ENCODE data around the gene CCDC33. TPM values are rescaled to one million over a fixed set of nuclear protein-coding genes. Genes with fewer than 3 reads are reported as not detected.

Gene CCDC33
- total and polyA plus RNA-seq, 5 donors from 2014 or later: not detected

DNA sequence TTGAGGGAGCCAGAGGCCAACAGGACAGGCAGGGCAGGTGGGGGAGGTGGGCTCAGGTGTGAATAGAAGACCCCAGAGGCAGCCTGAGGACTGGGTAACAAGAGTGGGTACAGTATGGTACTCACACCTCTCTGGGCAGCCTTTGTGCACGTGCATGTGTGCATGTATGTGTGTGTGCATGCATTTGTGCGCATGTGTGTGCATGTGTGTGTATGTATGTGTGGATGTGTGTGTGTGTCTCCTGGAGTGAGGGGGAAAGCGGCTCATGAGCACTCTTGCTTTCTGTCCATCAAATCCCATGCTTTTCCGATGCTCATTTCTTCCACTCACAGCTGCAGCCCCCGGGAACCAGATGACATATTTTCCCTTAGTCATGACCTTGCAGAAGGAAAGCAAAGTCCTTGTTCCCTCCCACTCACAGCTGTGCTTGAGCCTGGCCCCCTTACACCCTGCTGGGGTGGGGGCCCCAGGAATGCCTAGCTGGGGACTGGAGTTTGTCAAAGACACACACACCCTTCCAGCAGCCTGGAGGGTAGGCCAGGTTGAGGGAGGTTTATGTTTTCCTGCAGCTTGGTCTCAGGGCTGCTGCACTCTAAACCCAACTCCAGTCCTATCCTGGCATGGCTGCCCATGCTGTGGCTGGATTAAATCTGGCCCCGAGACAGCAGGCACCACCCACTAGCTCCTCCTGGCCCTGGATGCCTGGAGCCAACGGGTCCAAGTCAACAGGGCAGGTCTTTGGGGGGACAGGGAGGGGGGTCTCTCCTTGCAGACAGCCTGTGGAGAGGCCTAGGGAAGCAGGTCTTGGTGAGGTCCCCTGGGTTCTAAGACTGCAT lies 22.5 kb downstream of the CCDC33 start:
- no peak overlapping the region for H3K27ac ChIP-seq (ENCODE audit: insufficient read depth, low read length, poor library complexity, severe bottlenecking)
- peaks cover 4% of the 10 kb centered on the region for H3K27me3 Mint-ChIP-seq
- H3K27ac Mint-ChIP-seq: no peak overlapping the region
- H3K4me1 Mint-ChIP-seq: no peaks in the 10 kb centered on the region
- ATAC-seq (ENCODE audit: low read depth in 2 of 2) (no peak), DNase-seq (no peak)
- no peaks in the 10 kb centered on the region for H3K4me1 ChIP-seq (ENCODE audit: control insufficient read depth, insufficient read depth, low read length, poor library complexity, severe bottlenecking)
- H3K27me3 ChIP-seq (ENCODE audit: control insufficient read depth, insufficient read depth, low read length): peaks cover under 1% of the 10 kb centered on the region
- H3K36me3 ChIP-seq (ENCODE audit: control insufficient read depth, insufficient read depth, low read length): no peaks in the 10 kb centered on the region
- no peak overlapping the region for H3K4me3 ChIP-seq (ENCODE audit: low read depth, low read length)
- H3K36me3 Mint-ChIP-seq: no peaks in the 10 kb centered on the region
- H3K9me3 ChIP-seq (ENCODE audit: control insufficient read depth in 2 of 2, low read length in 2 of 2): no peaks in the 10 kb centered on the region
- H3K9me3 Mint-ChIP-seq: peaks cover 0 to 2% (median 0%) of the 10 kb centered on the region in 7 donors
- H3K4me3 Mint-ChIP-seq: no peak overlapping the region

DNA sequence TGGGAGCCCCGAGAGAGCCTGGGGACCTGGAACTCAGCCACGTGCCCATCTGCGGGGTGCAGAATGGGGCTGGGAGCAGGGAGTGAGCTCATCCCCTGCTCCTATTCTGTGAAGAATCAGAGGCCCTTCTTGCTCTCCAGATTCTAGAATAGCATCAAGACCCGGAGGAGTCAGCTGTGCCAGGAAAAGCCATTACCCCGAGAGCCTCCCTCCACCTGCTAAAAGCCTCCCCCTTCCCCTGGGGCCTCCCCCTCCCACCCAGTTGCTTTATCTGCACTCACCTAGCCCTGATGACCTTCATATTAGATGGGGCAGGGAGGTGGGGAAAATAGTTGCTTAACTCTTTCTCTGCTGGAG lies 23.1 kb downstream of the CCDC33 start:
- Histone ChIP-seq H3K4me3 (ENCODE audit: low read depth, low read length) (no peak overlapping the region), H3K4me1 (ENCODE audit: control insufficient read depth, insufficient read depth, low read length, poor library complexity, severe bottlenecking) (no peaks in the 10 kb centered on the region), H3K36me3 (ENCODE audit: control insufficient read depth, insufficient read depth, low read length) (no peaks in the 10 kb centered on the region), H3K27ac (ENCODE audit: insufficient read depth, low read length, poor library complexity, severe bottlenecking) (no peak overlapping the region), H3K9me3 (ENCODE audit: control insufficient read depth in 2 of 2, low read length in 2 of 2) (no peaks in the 10 kb centered on the region), H3K27me3 (ENCODE audit: control insufficient read depth, insufficient read depth, low read length) (peaks cover 2% of the 10 kb centered on the region)
- ATAC-seq (ENCODE audit: low read depth in 2 of 2) (no peak), DNase-seq (no peak)
- peaks cover 0 to 3% (median 0%) of the 10 kb centered on the region in 7 donors for H3K9me3 Mint-ChIP-seq
- H3K4me3 Mint-ChIP-seq: no peak overlapping the region
- peaks cover 4% of the 10 kb centered on the region for H3K27me3 Mint-ChIP-seq
- H3K27ac Mint-ChIP-seq: no peak overlapping the region
- H3K36me3 Mint-ChIP-seq: no peaks in the 10 kb centered on the region
- H3K4me1 Mint-ChIP-seq: no peaks in the 10 kb centered on the region

DNA sequence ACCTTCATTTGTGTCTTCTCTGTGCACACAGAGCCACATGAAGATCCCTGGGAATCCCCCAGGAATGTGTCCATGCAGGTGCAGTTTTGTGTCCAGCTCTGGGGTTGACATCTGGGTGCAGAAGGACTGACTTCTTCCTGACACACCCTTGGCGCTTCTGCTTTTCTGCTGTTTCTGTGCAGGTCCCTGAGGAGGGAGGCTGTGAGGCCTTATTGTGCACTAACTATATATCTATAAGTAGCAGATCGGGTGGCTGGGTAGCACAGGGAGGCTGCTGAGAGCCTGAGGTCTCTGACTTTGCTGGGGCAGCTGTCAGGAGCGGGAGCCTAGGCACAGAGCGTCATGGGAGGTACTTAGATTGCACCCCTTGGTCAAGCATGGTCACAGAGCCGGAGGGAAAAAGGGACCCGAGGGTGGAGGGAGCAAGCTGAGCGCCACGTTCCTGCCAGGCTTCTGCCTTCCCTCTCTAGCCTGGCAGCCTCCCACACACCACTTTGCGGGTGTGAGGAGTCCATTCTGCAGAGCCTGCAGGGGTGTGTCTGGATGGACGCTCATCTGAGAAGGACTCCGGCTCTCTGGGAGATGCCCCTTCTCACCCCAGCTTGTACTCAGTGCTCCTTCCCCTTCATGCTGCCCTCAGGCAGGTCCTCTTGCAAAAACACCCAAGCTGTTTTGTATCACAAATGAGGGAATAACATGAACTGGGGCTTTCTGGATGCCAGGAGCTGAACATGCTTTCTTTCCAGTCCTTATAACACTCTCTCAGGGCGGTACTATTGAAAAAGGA lies 23.9 kb downstream of the CCDC33 start:
- no peaks in the 10 kb centered on the region for H3K36me3 ChIP-seq (ENCODE audit: control insufficient read depth, insufficient read depth, low read length)
- H3K9me3 ChIP-seq (ENCODE audit: control insufficient read depth in 2 of 2, low read length in 2 of 2): no peaks in the 10 kb centered on the region
- DNase-seq: no peak
- Mint-ChIP-seq H3K36me3 (no peaks in the 10 kb centered on the region), H3K27ac (no peak overlapping the region), H3K9me3 (peaks cover 0 to 3% (median 0%) of the 10 kb centered on the region in 7 donors), H3K4me1 (no peaks in the 10 kb centered on the region), H3K4me3 (no peak overlapping the region), H3K27me3 (peaks cover 4% of the 10 kb centered on the region)
- no peak overlapping the region for H3K4me3 ChIP-seq (ENCODE audit: low read depth, low read length)
- no peak for ATAC-seq (ENCODE audit: low read depth in 2 of 2)
- no peak overlapping the region for H3K27ac ChIP-seq (ENCODE audit: insufficient read depth, low read length, poor library complexity, severe bottlenecking)
- H3K4me1 ChIP-seq (ENCODE audit: control insufficient read depth, insufficient read depth, low read length, poor library complexity, severe bottlenecking): no peaks in the 10 kb centered on the region
- H3K27me3 ChIP-seq (ENCODE audit: control insufficient read depth, insufficient read depth, low read length): peaks cover 2% of the 10 kb centered on the region

DNA sequence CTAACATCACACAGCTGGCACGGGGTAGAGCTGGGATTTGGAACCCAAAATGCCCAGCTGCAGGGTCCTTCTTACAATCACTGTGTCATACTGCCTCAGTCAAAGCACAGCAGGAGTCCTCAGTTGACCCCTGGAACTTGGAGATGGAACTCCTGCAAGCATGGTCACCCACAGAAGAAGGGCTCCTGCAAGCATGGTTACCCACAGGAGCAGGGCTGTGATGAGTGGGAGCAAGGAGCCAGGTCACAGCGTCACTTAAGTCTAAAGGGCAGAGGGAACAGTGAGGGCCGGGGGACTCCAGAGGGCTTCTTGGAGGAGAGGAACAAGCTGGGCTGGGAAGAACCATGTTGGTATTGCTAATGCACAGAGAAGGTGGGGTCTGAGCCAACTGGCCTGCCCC lies 24.9 kb downstream of the CCDC33 start:
- Mint-ChIP-seq H3K4me1 (no peaks in the 10 kb centered on the region), H3K27me3 (peaks cover 10% of the 10 kb centered on the region), H3K4me3 (no peak overlapping the region), H3K36me3 (no peaks in the 10 kb centered on the region), H3K27ac (no peak overlapping the region), H3K9me3 (peaks cover 0 to 3% (median 1%) of the 10 kb centered on the region in 7 donors)
- no peak overlapping the region for H3K27ac ChIP-seq (ENCODE audit: insufficient read depth, low read length, poor library complexity, severe bottlenecking)
- H3K36me3 ChIP-seq (ENCODE audit: control insufficient read depth, insufficient read depth, low read length): no peaks in the 10 kb centered on the region
- no peaks in the 10 kb centered on the region for H3K4me1 ChIP-seq (ENCODE audit: control insufficient read depth, insufficient read depth, low read length, poor library complexity, severe bottlenecking)
- DNase-seq: no peak
- ATAC-seq (ENCODE audit: low read depth in 2 of 2): no peak
- H3K9me3 ChIP-seq (ENCODE audit: control insufficient read depth in 2 of 2, low read length in 2 of 2): no peaks in the 10 kb centered on the region
- H3K27me3 ChIP-seq (ENCODE audit: control insufficient read depth, insufficient read depth, low read length): peaks cover 2% of the 10 kb centered on the region
- H3K4me3 ChIP-seq (ENCODE audit: low read depth, low read length): no peak overlapping the region

DNA sequence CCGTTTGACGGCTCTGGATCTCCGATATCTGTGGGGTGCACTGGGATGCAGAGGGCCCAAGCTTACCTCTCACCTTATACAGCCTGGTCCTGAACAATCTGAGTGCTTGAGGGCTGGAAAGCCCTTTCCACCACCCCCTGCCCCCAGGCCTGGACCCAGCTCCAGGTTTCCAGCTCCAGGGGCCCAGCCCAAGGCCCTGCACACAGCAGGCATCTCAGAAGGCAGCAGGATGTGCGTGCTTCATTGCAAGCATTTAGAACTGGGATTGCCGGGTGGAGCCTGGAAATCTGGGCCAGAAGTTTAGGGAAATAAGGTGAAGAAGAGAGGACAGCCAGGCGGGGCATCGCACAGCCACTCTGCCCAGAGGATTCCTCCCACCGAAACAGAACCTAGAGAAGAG lies 25.6 kb downstream of the CCDC33 start:
- H3K36me3 ChIP-seq (ENCODE audit: control insufficient read depth, insufficient read depth, low read length): no peaks in the 10 kb centered on the region

GRCh38 chr15:74262151-74262550 lies 26.0 kb downstream of the CCDC33 start:
- H3K4me3 Mint-ChIP-seq: no peak overlapping the region
- DNase-seq: no peak
- no peak overlapping the region for H3K27ac ChIP-seq (ENCODE audit: insufficient read depth, low read length, poor library complexity, severe bottlenecking)
- H3K27me3 ChIP-seq (ENCODE audit: control insufficient read depth, insufficient read depth, low read length): peaks cover 4% of the 10 kb centered on the region
- H3K9me3 ChIP-seq (ENCODE audit: control insufficient read depth in 2 of 2, low read length in 2 of 2): no peaks in the 10 kb centered on the region
- no peak overlapping the region for H3K27ac Mint-ChIP-seq
- peaks cover 10% of the 10 kb centered on the region for H3K27me3 Mint-ChIP-seq
- ATAC-seq (ENCODE audit: low read depth in 2 of 2): no peak
- H3K36me3 ChIP-seq (ENCODE audit: control insufficient read depth, insufficient read depth, low read length): no peaks in the 10 kb centered on the region
- H3K36me3 Mint-ChIP-seq: no peaks in the 10 kb centered on the region
- no peaks in the 10 kb centered on the region for H3K4me1 ChIP-seq (ENCODE audit: control insufficient read depth, insufficient read depth, low read length, poor library complexity, severe bottlenecking)
- H3K9me3 Mint-ChIP-seq: peaks cover 0 to 3% (median 1%) of the 10 kb centered on the region in 7 donors
- H3K4me3 ChIP-seq (ENCODE audit: low read depth, low read length): no peak overlapping the region
- H3K4me1 Mint-ChIP-seq: no peaks in the 10 kb centered on the region

More for the DNA sequence above, 25.6 kb downstream of the CCDC33 start:
- ATAC-seq (ENCODE audit: low read depth in 2 of 2): no peak
- no peaks in the 10 kb centered on the region for H3K4me1 Mint-ChIP-seq
- peaks cover 0 to 3% (median 1%) of the 10 kb centered on the region in 7 donors for H3K9me3 Mint-ChIP-seq
- H3K27me3 Mint-ChIP-seq: peaks cover 10% of the 10 kb centered on the region
- no peak overlapping the region for H3K27ac Mint-ChIP-seq
- H3K4me3 Mint-ChIP-seq: no peak overlapping the region
- DNase-seq: no peak
- H3K4me1 ChIP-seq (ENCODE audit: control insufficient read depth, insufficient read depth, low read length, poor library complexity, severe bottlenecking): no peaks in the 10 kb centered on the region
- no peak overlapping the region for H3K27ac ChIP-seq (ENCODE audit: insufficient read depth, low read length, poor library complexity, severe bottlenecking)
- H3K36me3 Mint-ChIP-seq: no peaks in the 10 kb centered on the region
- H3K4me3 ChIP-seq (ENCODE audit: low read depth, low read length): no peak overlapping the region
- H3K27me3 ChIP-seq (ENCODE audit: control insufficient read depth, insufficient read depth, low read length): peaks cover 4% of the 10 kb centered on the region
- no peaks in the 10 kb centered on the region for H3K9me3 ChIP-seq (ENCODE audit: control insufficient read depth in 2 of 2, low read length in 2 of 2)

DNA sequence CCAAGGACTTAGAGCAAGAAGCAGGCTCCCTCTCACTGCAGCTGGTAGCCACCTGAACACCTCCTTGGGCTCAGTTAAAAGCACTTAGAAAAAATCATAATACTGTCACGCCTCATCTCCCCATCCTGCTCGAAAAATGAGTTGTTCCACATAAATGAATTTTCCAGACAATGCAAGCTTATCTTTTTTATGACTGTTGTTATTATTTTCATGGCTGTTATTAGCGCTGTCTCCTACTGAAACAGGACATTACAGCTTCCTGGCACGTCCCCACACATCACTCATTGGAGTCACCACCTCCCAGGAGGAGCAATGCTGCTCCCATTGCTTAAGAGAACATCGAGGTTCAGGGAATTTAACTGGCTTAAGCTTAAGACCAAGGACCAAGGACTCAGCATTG lies 26.5 kb downstream of the CCDC33 start:
- DNase-seq (no peak), ATAC-seq (ENCODE audit: low read depth in 2 of 2) (no peak)
- Histone ChIP-seq H3K36me3 (ENCODE audit: control insufficient read depth, insufficient read depth, low read length) (no peaks in the 10 kb centered on the region), H3K9me3 (ENCODE audit: control insufficient read depth in 2 of 2, low read length in 2 of 2) (no peaks in the 10 kb centered on the region), H3K4me3 (ENCODE audit: low read depth, low read length) (no peak overlapping the region), H3K27ac (ENCODE audit: insufficient read depth, low read length, poor library complexity, severe bottlenecking) (no peak overlapping the region), H3K27me3 (ENCODE audit: control insufficient read depth, insufficient read depth, low read length) (peaks cover 4% of the 10 kb centered on the region), H3K4me1 (ENCODE audit: control insufficient read depth, insufficient read depth, low read length, poor library complexity, severe bottlenecking) (no peaks in the 10 kb centered on the region)
- H3K27ac Mint-ChIP-seq: no peak overlapping the region
- no peak overlapping the region for H3K4me3 Mint-ChIP-seq
- H3K4me1 Mint-ChIP-seq: no peaks in the 10 kb centered on the region
- peaks cover 10% of the 10 kb centered on the region for H3K27me3 Mint-ChIP-seq
- peaks cover 0 to 3% (median 1%) of the 10 kb centered on the region in 7 donors for H3K9me3 Mint-ChIP-seq
- H3K36me3 Mint-ChIP-seq: no peaks in the 10 kb centered on the region
